OCI-LY7 (cell line): ENCODE measurements around the gene HIVEP3. TPM values are rescaled to one million over a fixed set of nuclear protein-coding genes. Genes with fewer than 3 reads are reported as not detected.

Experiments used
- BruUV-seq: library from RNA; stranded (reverse); fragments of 400-500 nt; replicated peaks from 2 replicates; lab custom pipeline; 2021; lab: Mats Ljungman, UMichigan
- CTCF ChIA-PET: fragments of 300-600 bp; sonication (Branson Sonifier 250); formaldehyde crosslinking; loops from one replicate; lab custom pipeline; 2022; ENCODE audit warnings: antibody characterized with exemption; ENCODE audit not compliant: unreplicated experiment; lab: Charles Lee
- POLR2A ChIA-PET: fragments of 300-600 bp; sonication (Branson Sonifier 250); formaldehyde crosslinking; loops from one replicate; lab custom pipeline; 2022; ENCODE audit warnings: antibody characterized with exemption; lab: Charles Lee
- DNase-seq: peaks from one replicate; pipeline ENCODE4 v3.0.0-alpha.2; 2015; ENCODE audit warnings: low spot score
- H2AFZ ChIP-seq: fragments of 200-600 bp; sonication (generic), shearing (Covaris generic); 2 replicates; pipeline ENCODE4 v1.6.1; 2014; ENCODE audit warnings: mild to moderate bottlenecking, antibody characterized with exemption, low read length, moderate library complexity
- H3K27ac ChIP-seq: fragments of 200-600 bp; sonication (generic); 2 replicates; pipeline ENCODE4 v1.5.1; 2014; ENCODE audit warnings: mixed run types, low read depth, mild to moderate bottlenecking, moderate library complexity, low read length, inconsistent platforms; ENCODE audit not compliant: poor library complexity, severe bottlenecking
- H3K36me3 ChIP-seq: fragments of 200-600 bp; sonication (generic); 2 replicates; pipeline ENCODE4 v1.6.1; 2014; ENCODE audit warnings: mild to moderate bottlenecking, antibody characterized with exemption, low read length, moderate library complexity, mixed read lengths; ENCODE audit not compliant: insufficient read depth
- H3K4me1 ChIP-seq: fragments of 200-600 bp; sonication (generic); 2 replicates; pipeline ENCODE4 v1.5.1; 2014; ENCODE audit warnings: mild to moderate bottlenecking, low read length; ENCODE audit not compliant: insufficient read depth, poor library complexity, severe bottlenecking
- H3K4me2 ChIP-seq: fragments of 200-600 bp; sonication (generic); 2 replicates; pipeline ENCODE4 v1.6.1; 2014; ENCODE audit warnings: mild to moderate bottlenecking, low read length
- H3K4me3 ChIP-seq: fragments of 200-600 bp; sonication (generic); 2 replicates; pipeline ENCODE4 v1.5.1; 2014; ENCODE audit warnings: mild to moderate bottlenecking, low read depth, low read length; ENCODE audit not compliant: poor library complexity, severe bottlenecking
- H3K79me2 ChIP-seq: fragments of 200-600 bp; sonication (generic); 2 replicates; pipeline ENCODE4 v1.6.1; 2016; ENCODE audit warnings: low read depth, mild to moderate bottlenecking, low read length, moderate library complexity, mixed read lengths; ENCODE audit not compliant: insufficient read depth
- H3K9me2 ChIP-seq: fragments of 200-600 bp; sonication (generic); 2 replicates; pipeline ENCODE4 v1.6.1; 2016; ENCODE audit warnings: mild to moderate bottlenecking, low read length, mixed read lengths; ENCODE audit not compliant: insufficient read depth
- H3K9me3 ChIP-seq: fragments of 200-600 bp; sonication (generic); 2 replicates; pipeline ENCODE4 v1.6.1; 2014; ENCODE audit warnings: mild to moderate bottlenecking, mixed run types, low read length, mixed read lengths
- H4K20me1 ChIP-seq: fragments of 200-600 bp; sonication (generic); 2 replicates; pipeline ENCODE4 v1.6.1; 2014; ENCODE audit warnings: mild to moderate bottlenecking, antibody characterized with exemption, low read length, moderate library complexity, mixed read lengths; ENCODE audit not compliant: insufficient read depth
- EZH2phosphoT487 ChIP-seq: fragments of 200-600 bp; sonication (generic); IDR thresholded peaks from 2 replicates; pipeline ENCODE4 v1.6.1; 2018; ENCODE audit warnings: low read depth, borderline replicate concordance, mild to moderate bottlenecking, mixed run types, antibody characterized with exemption, low read length, moderate library complexity, mixed read lengths
- intact Hi-C: fragments of 100-400 bp; cut with micrococcal nuclease; formaldehyde crosslinking; loops from one replicate; pipeline ENCODE4 v1.10.0; 2022; ENCODE audit not compliant: unreplicated experiment
- total RNA-seq, 2 experiments: library from RNA; depleted of rRNA in 1 of 2; stranded (reverse); fragments of >200 nt in 1 of 2; shearing (Covaris generic) in 1 of 2; gene quantifications; 2 replicates each; pipeline ENCODE4 v1.2.3, GENCODE V29; 2014 to 2022
- TF ChIP-seq, protein P1 (sequence below): fragments of 200-600 bp; sonication (generic); conservative IDR thresholded peaks from 2 replicates; pipeline ENCODE4 v1.5.1; 2014; ENCODE audit warnings: mild to moderate bottlenecking, antibody characterized with exemption, low read length, moderate library complexity, mixed read lengths

HIVEP3 gene
- total RNA-seq, 2 experiments from 2014 or later, result 0.53 to 0.60 TPM

GRCh38 chr1:41687007-41687406, 231.7 kb downstream of the HIVEP3 start:
- no peaks in the 10 kb centered on the region for H3K36me3 ChIP-seq
- DNase-seq, result no peak
- H3K4me2 ChIP-seq, result no peak overlapping the region
- ChIA-PET POLR2A (no interaction called here), CTCF (no interaction called here)
- no peak for TF ChIP-seq EZH2phosphoT487
- TF ChIP-seq, protein P1, sequence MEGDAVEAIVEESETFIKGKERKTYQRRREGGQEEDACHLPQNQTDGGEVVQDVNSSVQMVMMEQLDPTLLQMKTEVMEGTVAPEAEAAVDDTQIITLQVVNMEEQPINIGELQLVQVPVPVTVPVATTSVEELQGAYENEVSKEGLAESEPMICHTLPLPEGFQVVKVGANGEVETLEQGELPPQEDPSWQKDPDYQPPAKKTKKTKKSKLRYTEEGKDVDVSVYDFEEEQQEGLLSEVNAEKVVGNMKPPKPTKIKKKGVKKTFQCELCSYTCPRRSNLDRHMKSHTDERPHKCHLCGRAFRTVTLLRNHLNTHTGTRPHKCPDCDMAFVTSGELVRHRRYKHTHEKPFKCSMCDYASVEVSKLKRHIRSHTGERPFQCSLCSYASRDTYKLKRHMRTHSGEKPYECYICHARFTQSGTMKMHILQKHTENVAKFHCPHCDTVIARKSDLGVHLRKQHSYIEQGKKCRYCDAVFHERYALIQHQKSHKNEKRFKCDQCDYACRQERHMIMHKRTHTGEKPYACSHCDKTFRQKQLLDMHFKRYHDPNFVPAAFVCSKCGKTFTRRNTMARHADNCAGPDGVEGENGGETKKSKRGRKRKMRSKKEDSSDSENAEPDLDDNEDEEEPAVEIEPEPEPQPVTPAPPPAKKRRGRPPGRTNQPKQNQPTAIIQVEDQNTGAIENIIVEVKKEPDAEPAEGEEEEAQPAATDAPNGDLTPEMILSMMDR, result no peak
- H3K9me3 ChIP-seq, result no peaks in the 10 kb centered on the region
- BruUV-seq, result no TSS peak
- peaks cover 13% of the 10 kb centered on the region for H3K4me1 ChIP-seq
- no peaks in the 10 kb centered on the region for H4K20me1 ChIP-seq
- no peaks in the 10 kb centered on the region for H3K9me2 ChIP-seq
- H3K4me3 ChIP-seq, result no peak overlapping the region
- no peaks in the 10 kb centered on the region for H3K79me2 ChIP-seq
- no peak overlapping the region for H2AFZ ChIP-seq
- intact Hi-C loops, result no loop called here
- no peak overlapping the region for H3K27ac ChIP-seq

- Histone ChIP-seq H2AFZ (peak overlapping the region; percentile 67; the same call in 1 of the 2 replicates), H3K27ac (no peak overlapping the region), H4K20me1 (no peaks in the 10 kb centered on the region), H3K4me2 (peak overlapping the region; percentile 28), H3K9me2 (no peaks in the 10 kb centered on the region), H3K9me3 (no peaks in the 10 kb centered on the region), H3K36me3 (no peaks in the 10 kb centered on the region), H3K4me3 (no peak overlapping the region), H3K4me1 (peaks cover 13% of the 10 kb centered on the region), H3K79me2 (no peaks in the 10 kb centered on the region)
- POLR2A ChIA-PET, result interaction anchor here (0.6 to 1.6 kb wide), 4 partner anchors 30 to 454 kb away, joined by 3 to 5 read pairs (median 4); no protein-coding TSS in a partner anchor
- CTCF ChIA-PET, result no interaction called here
- no TSS peak for BruUV-seq
- intact Hi-C loops, result no loop called here
- TF ChIP-seq, protein P1, result no peak
- TF ChIP-seq EZH2phosphoT487, result no peak
- no peak for DNase-seq
Observed at GRCh38 chr1:41683681-41684500, 234.8 kb downstream of the HIVEP3 start.
